NCI-H1417 (cell line): Measurements from ENCODE around the gene ASMTL.
"Not testable (repeated sequence)": the region's sequence is repeated elsewhere in the genome, so short reads cannot be mapped to it uniquely, and the experiment has no call there.

Experiments
- DNase-seq, 3 experiments: peaks; one replicate each; lab custom pipeline; 2025; lab: John Stamatoyannopoulos, UW

ASMTL gene

GRCh38 chrX:1433646-1434357, 18.9 kb downstream of the ASMTL start:
- no peak for DNase-seq

- DNase-seq = no peak
Measured at GRCh38 chrX:1430451-1430850, 22.3 kb downstream of the ASMTL start.

GRCh38 chrX:1427756-1428155, 25.0 kb downstream of the ASMTL start:
- DNase-seq = no peak

GRCh38 chrX:1426321-1426720, 26.4 kb downstream of the ASMTL start:
- DNase-seq = not testable (repeated sequence)

GRCh38 chrX:1425381-1425780, 27.3 kb downstream of the ASMTL start:
- DNase-seq = no peak

GRCh38 chrX:1424147-1424851, 28.4 kb downstream of the ASMTL start:
- no peak for DNase-seq

- DNase-seq = no peak
Measured at GRCh38 chrX:1423215-1423614, 29.5 kb downstream of the ASMTL start.

- no peak for DNase-seq
Measured at GRCh38 chrX:1422135-1422465, 30.6 kb downstream of the ASMTL start.

GRCh38 chrX:1421433-1422134, 31.1 kb downstream of the ASMTL start:
- DNase-seq = no peak

- no peak for DNase-seq
Measured at GRCh38 chrX:1420371-1420770, 32.3 kb downstream of the ASMTL start.

GRCh38 chrX:1419545-1420355, 33.0 kb downstream of the ASMTL start:
- no peak for DNase-seq

- DNase-seq = no peak
Measured at GRCh38 chrX:1418901-1419544, 33.7 kb downstream of the ASMTL start.

- DNase-seq = no peak
Measured at GRCh38 chrX:1417921-1418771, 34.6 kb downstream of the ASMTL start.

GRCh38 chrX:1416965-1417760, 35.5 kb downstream of the ASMTL start:
- DNase-seq = no peak

- no peak for DNase-seq
Measured at GRCh38 chrX:1416327-1416784, 36.4 kb downstream of the ASMTL start.

GRCh38 chrX:1412551-1413161, 40.1 kb downstream of the ASMTL start:
- DNase-seq = no peak

- no peak for DNase-seq
Measured at GRCh38 chrX:1411326-1411725, 41.4 kb downstream of the ASMTL start.

- no peak for DNase-seq
Measured at GRCh38 chrX:1407035-1407434, 45.7 kb downstream of the ASMTL start.

GRCh38 chrX:1405769-1406168, 46.9 kb downstream of the ASMTL start:
- DNase-seq = not testable (repeated sequence)
